ENCODE measurements around the gene RABGGTA. TPM values are rescaled to one million over a fixed set of nuclear protein-coding genes. Genes with fewer than 3 reads are reported as not detected.
A peak's percentile ranks its signal among the peaks of the same experiment; 100 is the strongest.

RABGGTA gene
- polyA plus RNA-seq, 1 experiment, result 52.5 TPM

DNA sequence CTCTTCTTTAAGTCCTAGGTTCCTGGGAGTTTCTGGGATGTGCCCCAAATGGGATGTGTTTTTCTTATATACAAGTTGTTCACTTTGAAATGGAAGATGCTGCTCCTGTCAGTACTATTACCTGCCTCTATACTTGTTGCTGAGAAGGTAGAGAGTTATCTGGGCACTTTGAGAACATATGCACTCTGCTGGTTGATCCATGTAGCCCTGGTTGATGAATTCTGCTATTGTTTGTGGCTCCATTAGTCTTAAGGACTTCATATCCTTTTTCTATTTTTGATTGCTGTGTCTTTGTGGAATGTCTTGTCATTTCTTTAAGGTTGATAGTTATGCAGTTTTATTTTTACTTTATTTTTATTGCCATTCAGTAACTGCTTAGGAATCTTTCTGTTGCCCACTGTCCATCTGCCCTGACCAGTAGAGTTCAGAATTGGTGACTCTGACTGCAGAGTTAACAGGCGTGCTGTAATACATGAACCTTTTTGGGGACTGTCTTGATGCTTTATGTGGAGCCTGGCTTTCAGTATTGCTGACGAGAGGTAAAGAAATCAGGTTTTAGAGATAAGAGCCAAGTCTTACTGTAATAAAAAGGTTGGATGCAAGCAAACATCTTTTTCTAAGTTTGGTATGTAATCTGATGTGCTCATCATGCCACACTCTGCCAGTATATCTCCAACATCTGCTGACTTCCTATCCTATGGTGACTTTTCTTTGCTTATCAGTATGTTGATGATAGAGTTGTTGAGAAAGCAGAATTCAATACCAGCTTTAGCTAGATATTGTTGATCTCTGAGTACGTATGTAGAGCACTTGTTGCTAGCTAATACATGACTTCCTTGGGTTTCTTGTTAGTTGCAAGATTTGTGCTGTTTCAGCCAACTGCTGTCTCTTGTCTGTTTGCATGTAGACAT, 37.0 kb downstream of the RABGGTA start:
- ChIA-PET POLR2A (no interaction called here), CTCF (interaction anchor here (0.8 to 2.0 kb wide), 7 partner anchors 8 to 74 kb away, joined by 3 to 15 read pairs (median 7); partner anchors contain the start of genes CIDEB, IRF9 and TINF2)
- no peak overlapping the region for H3K4me3 ChIP-seq (ENCODE audit: low read depth, low read length)
- no peak for TF ChIP-seq CTCF (IDR thresholded peaks at IDR 0.05; ENCODE audit: insufficient read depth, low read depth, low read length)
- no peak for DNase-seq (ENCODE audit: low read depth)
- H3K27me3 ChIP-seq (ENCODE audit: control insufficient read depth, insufficient read depth, low read length), result no peaks in the 10 kb centered on the region
- H3K36me3 ChIP-seq (ENCODE audit: control insufficient read depth, insufficient read depth, low read length), result peaks cover 10% of the 10 kb centered on the region

DNA sequence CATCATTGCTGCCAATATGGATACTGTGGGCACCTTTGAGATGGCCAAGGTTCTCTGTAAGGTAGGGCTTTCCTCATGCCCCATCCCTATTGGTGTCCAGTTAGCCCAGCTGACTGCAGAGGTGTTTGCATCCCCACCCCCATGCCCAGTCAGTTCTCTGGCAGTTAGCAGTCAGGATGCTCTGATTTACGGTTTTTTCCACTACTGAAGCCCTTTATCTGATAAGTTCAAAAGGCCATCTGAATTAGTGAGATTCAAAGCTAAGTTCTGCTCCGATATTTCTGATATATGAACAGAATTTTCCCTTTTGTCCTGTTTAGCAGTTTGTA, 37.9 kb downstream of the RABGGTA start:
- peak overlapping the region; percentile 62 for H3K4me3 ChIP-seq (ENCODE audit: low read depth, low read length)
- H3K27me3 ChIP-seq (ENCODE audit: control insufficient read depth, insufficient read depth, low read length), result no peaks in the 10 kb centered on the region
- TF ChIP-seq CTCF (IDR thresholded peaks at IDR 0.05; ENCODE audit: insufficient read depth, low read depth, low read length), result no peak
- peaks cover 8% of the 10 kb centered on the region; the same call in 1 of the 2 replicates for H3K36me3 ChIP-seq (ENCODE audit: control insufficient read depth, insufficient read depth, low read length)
- CTCF ChIA-PET, result interaction anchor here (1.1 to 1.6 kb wide), 2 partner anchors 9 to 17 kb away, joined by 4 to 15 read pairs; partner anchors contain the start of gene TINF2
- POLR2A ChIA-PET, result no interaction called here
- no peak for DNase-seq (ENCODE audit: low read depth)

DNA sequence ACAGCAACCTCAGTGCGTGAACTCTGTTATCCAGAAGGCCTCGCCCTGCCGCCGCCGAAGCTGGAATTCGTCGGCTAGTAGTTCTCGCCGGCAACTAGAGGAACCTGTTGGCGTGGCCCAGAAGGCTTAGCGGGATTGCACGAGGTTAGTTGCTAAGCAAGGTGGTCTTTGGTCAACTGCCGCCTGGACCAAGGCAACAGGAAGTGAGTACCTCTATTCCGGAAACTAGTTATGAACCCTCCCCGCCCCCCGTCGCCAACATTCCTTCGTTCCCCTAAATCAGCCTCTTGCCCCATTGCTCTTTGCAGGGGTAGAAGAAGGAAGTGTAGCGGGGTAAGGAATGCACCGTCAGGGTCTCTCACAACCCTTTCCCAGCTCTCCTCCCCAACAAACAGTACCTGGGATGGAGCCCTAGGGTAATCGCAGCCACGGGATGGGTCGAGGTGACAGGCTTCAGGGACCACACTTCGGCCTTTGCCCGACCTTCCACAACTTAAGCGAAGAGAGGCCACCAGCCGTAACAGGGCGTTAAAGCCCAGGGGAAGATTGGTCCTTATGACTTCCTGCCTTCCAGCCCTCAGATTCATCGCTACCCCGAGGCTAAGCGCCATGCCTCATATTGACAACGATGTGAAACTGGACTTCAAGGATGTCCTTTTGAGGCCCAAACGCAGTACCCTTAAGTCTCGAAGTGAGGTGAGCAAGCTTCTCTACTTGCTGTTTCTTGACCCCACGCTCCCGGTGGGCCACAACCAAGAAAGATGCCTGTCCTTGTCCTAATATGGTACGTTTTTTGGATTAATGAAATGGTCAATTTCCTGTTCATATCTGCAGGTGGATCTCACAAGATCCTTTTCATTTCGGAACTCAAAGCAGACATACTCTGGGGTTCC, 38.5 kb downstream of the RABGGTA start, which contains the start of gene GMPR2:
Gene GMPR2, plus strand, starts transcription at position 285 of the 893 bp plus-strand sequence. Its CDS starts 325 bp downstream, at position 610.
- ChIA-PET POLR2A (no interaction called here), CTCF (interaction anchor here (0.8 to 1.6 kb wide), 4 partner anchors 9 to 64 kb away, joined by 3 to 15 read pairs (median 4); partner anchors contain the start of genes RABGGTA and TINF2)
- Histone ChIP-seq H3K36me3 (ENCODE audit: control insufficient read depth, insufficient read depth, low read length) (peaks cover 4% of the 10 kb centered on the region), H3K4me3 (ENCODE audit: low read depth, low read length) (peak within 1 kb of the TSS; percentile 62), H3K27me3 (ENCODE audit: control insufficient read depth, insufficient read depth, low read length) (no peaks in the 10 kb centered on the region)
- TF ChIP-seq CTCF (IDR thresholded peaks at IDR 0.05; ENCODE audit: insufficient read depth, low read depth, low read length), result no peak
- DNase-seq (ENCODE audit: low read depth), result no peak

DNA sequence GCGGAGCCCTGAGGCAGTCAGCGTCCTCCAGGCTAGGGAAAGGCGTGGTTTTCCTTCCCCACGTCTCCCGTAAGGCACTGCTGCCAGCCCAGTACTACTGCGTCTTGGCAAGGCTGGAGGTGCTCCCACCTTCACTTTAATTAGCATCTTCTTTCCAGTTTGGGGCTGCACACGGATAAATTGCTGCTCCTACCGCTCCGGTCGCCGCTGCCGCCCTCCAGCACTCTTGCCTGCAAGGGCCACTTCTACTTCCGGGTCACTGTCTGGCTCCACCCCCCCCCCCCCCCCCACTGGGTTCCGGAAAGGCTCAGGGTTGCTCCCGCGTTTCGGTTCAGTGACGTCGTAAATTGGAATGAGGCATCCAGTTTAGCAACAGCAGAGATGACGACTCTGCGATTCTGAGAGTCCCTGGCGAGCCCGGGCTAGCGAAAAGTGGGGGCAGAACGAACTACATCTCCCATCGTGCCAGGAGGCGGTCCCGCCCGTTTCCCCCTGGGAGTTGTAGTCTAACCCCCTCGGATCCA, 39.2 kb downstream of the RABGGTA start, which contains the start of gene NEDD8:
Gene NEDD8, minus strand, starts transcription at position 247 of the 524 bp plus-strand sequence. Its CDS starts 100 bp downstream, at position 147.
- ChIA-PET CTCF (interaction anchor here (0.8 to 1.3 kb wide), 2 partner anchors 39 to 65 kb away, joined by 3 read pairs; partner anchors contain the start of gene RABGGTA), POLR2A (no interaction called here)
- Histone ChIP-seq H3K36me3 (ENCODE audit: control insufficient read depth, insufficient read depth, low read length) (peaks cover 3% of the 10 kb centered on the region), H3K27me3 (ENCODE audit: control insufficient read depth, insufficient read depth, low read length) (no peaks in the 10 kb centered on the region), H3K4me3 (ENCODE audit: low read depth, low read length) (peak within 1 kb of the TSS; percentile 62)
- no peak for TF ChIP-seq CTCF (IDR thresholded peaks at IDR 0.05; ENCODE audit: insufficient read depth, low read depth, low read length)
- DNase-seq (ENCODE audit: low read depth), result peak; percentile 79
